T-helper 1 cell treated with Interleukin-12 subunit alpha and Interleukin-12 subunit beta and Interleukin-4 antibody, amounts not matched to agents 30 μg/mL and 1 μg/mL, for 36 hours (primary cell): Measurements from ENCODE around the gene RRM2.
A peak's percentile ranks its signal among the peaks of the same experiment; 100 is the strongest.
"Not testable (repeated sequence)": the region's sequence is repeated elsewhere in the genome, so short reads cannot be mapped to it uniquely, and the experiment has no call there.

Experiments used
- H3K27ac Mint-ChIP-seq: one replicate; pipeline ENCODE4 v1.8.0; 2021; ENCODE audit warnings: mild to moderate bottlenecking, mixed read lengths
- H3K27me3 Mint-ChIP-seq: one replicate; pipeline ENCODE4 v1.8.0; 2021; ENCODE audit warnings: low read depth, mixed read lengths
- H3K36me3 Mint-ChIP-seq: one replicate; pipeline ENCODE4 v1.8.0; 2021; ENCODE audit warnings: low read depth, mixed read lengths
- H3K4me1 Mint-ChIP-seq: one replicate; pipeline ENCODE4 v1.8.0; 2021; ENCODE audit warnings: low read depth, mixed read lengths
- H3K4me3 Mint-ChIP-seq: one replicate; pipeline ENCODE4 v1.8.0; 2021; ENCODE audit warnings: mild to moderate bottlenecking, moderate library complexity, mixed read lengths
- H3K9me3 Mint-ChIP-seq: one replicate; pipeline ENCODE4 v1.8.0; 2021; ENCODE audit warnings: mixed read lengths

RRM2 gene

GRCh38 chr2:10104906-10105305, 17.6 kb upstream of the RRM2 start:
- H3K27ac Mint-ChIP-seq, H3K4me1 Mint-ChIP-seq, H3K36me3 Mint-ChIP-seq, H3K4me3 Mint-ChIP-seq, H3K9me3 Mint-ChIP-seq: not testable (repeated sequence)
- peaks cover 28% of the 10 kb centered on the region for H3K27me3 Mint-ChIP-seq

- Mint-ChIP-seq H3K36me3 (no peaks in the 10 kb centered on the region), H3K27ac (no peak overlapping the region), H3K4me3 (no peak overlapping the region), H3K9me3 (peaks cover 6% of the 10 kb centered on the region), H3K4me1 (no peaks in the 10 kb centered on the region), H3K27me3 (peaks cover 7% of the 10 kb centered on the region)
Measured at GRCh38 chr2:10109311-10109710, 13.2 kb upstream of the RRM2 start.

GRCh38 chr2:10119027-10119325, 3.6 kb upstream of the RRM2 start:
- Mint-ChIP-seq H3K27ac (no peak overlapping the region), H3K4me3 (no peak overlapping the region), H3K36me3 (peaks cover 14% of the 10 kb centered on the region), H3K4me1 (peaks cover 27% of the 10 kb centered on the region), H3K9me3 (no peaks in the 10 kb centered on the region), H3K27me3 (no peaks in the 10 kb centered on the region)

- H3K27ac Mint-ChIP-seq: peak overlapping the region; percentile 100
Measured at GRCh38 chr2:10119601-10120157, 2.9 kb upstream of the RRM2 start.

GRCh38 chr2:10120158-10120876, 2.2 kb upstream of the RRM2 start:
- Mint-ChIP-seq H3K36me3 (peaks cover 25% of the 10 kb centered on the region), H3K4me1 (peaks cover 39% of the 10 kb centered on the region), H3K27ac (peak overlapping the region; percentile 100), H3K27me3 (no peaks in the 10 kb centered on the region), H3K4me3 (peak overlapping the region; percentile 99), H3K9me3 (no peaks in the 10 kb centered on the region)

More at GRCh38 chr2:10119601-10120157, 2.9 kb upstream of the RRM2 start:
- Mint-ChIP-seq H3K4me1 (peaks cover 33% of the 10 kb centered on the region), H3K9me3 (no peaks in the 10 kb centered on the region), H3K4me3 (peak overlapping the region; percentile 99), H3K27me3 (no peaks in the 10 kb centered on the region), H3K36me3 (peaks cover 19% of the 10 kb centered on the region)

GRCh38 chr2:10120877-10121574, 1.5 kb upstream of the RRM2 start:
- Mint-ChIP-seq H3K36me3 (peaks cover 29% of the 10 kb centered on the region), H3K27ac (peak overlapping the region; percentile 92), H3K9me3 (no peaks in the 10 kb centered on the region), H3K4me3 (peak overlapping the region; percentile 99), H3K27me3 (no peaks in the 10 kb centered on the region), H3K4me1 (peaks cover 40% of the 10 kb centered on the region)

GRCh38 chr2:10123281-10123680, 742 bp downstream of the RRM2 start:
- Mint-ChIP-seq H3K36me3 (peaks cover 38% of the 10 kb centered on the region), H3K9me3 (no peaks in the 10 kb centered on the region), H3K4me3 (peak overlapping the region; percentile 91), H3K4me1 (peaks cover 45% of the 10 kb centered on the region), H3K27ac (peak overlapping the region; percentile 90), H3K27me3 (no peaks in the 10 kb centered on the region)

- peaks cover 48% of the 10 kb centered on the region for H3K36me3 Mint-ChIP-seq
- H3K27ac Mint-ChIP-seq: peak overlapping the region; percentile 90
- H3K9me3 Mint-ChIP-seq: no peaks in the 10 kb centered on the region
- H3K27me3 Mint-ChIP-seq: no peaks in the 10 kb centered on the region
- H3K4me3 Mint-ChIP-seq: peak overlapping the region; percentile 91
- H3K4me1 Mint-ChIP-seq: peaks cover 52% of the 10 kb centered on the region
Measured at GRCh38 chr2:10124538-10125045, 2.1 kb downstream of the RRM2 start.

GRCh38 chr2:10125842-10126631, 3.5 kb downstream of the RRM2 start:
- Mint-ChIP-seq H3K4me1 (peaks cover 60% of the 10 kb centered on the region), H3K36me3 (peaks cover 58% of the 10 kb centered on the region), H3K4me3 (peak overlapping the region; percentile 91), H3K27ac (peak overlapping the region; percentile 65), H3K9me3 (no peaks in the 10 kb centered on the region), H3K27me3 (no peaks in the 10 kb centered on the region)

GRCh38 chr2:10126632-10127026, 4.1 kb downstream of the RRM2 start:
- Mint-ChIP-seq H3K4me1 (peaks cover 57% of the 10 kb centered on the region), H3K27me3 (no peaks in the 10 kb centered on the region), H3K4me3 (peak overlapping the region; percentile 38), H3K27ac (peak overlapping the region; percentile 61), H3K9me3 (no peaks in the 10 kb centered on the region), H3K36me3 (peaks cover 55% of the 10 kb centered on the region)

GRCh38 chr2:10128420-10128819, 5.9 kb downstream of the RRM2 start:
- Mint-ChIP-seq H3K27me3 (no peaks in the 10 kb centered on the region), H3K4me3 (peak overlapping the region; percentile 38), H3K4me1 (peaks cover 59% of the 10 kb centered on the region), H3K36me3 (peaks cover 59% of the 10 kb centered on the region), H3K27ac (peak overlapping the region; percentile 75), H3K9me3 (no peaks in the 10 kb centered on the region)

GRCh38 chr2:10129490-10129889, 7.0 kb downstream of the RRM2 start:
- peaks cover 50% of the 10 kb centered on the region for H3K4me1 Mint-ChIP-seq

GRCh38 chr2:10132043-10132575, 9.6 kb downstream of the RRM2 start:
- peak overlapping the region; percentile 42 for H3K27ac Mint-ChIP-seq
- H3K27me3 Mint-ChIP-seq: no peaks in the 10 kb centered on the region
- no peak overlapping the region for H3K4me3 Mint-ChIP-seq
- H3K9me3 Mint-ChIP-seq: no peaks in the 10 kb centered on the region
- peaks cover 49% of the 10 kb centered on the region for H3K36me3 Mint-ChIP-seq
- H3K4me1 Mint-ChIP-seq: peaks cover 32% of the 10 kb centered on the region

More at GRCh38 chr2:10129490-10129889, 7.0 kb downstream of the RRM2 start:
- Mint-ChIP-seq H3K36me3 (peaks cover 51% of the 10 kb centered on the region), H3K27me3 (no peaks in the 10 kb centered on the region), H3K4me3 (no peak overlapping the region), H3K27ac (no peak overlapping the region), H3K9me3 (no peaks in the 10 kb centered on the region)

GRCh38 chr2:10132596-10132995, 10.1 kb downstream of the RRM2 start:
- Mint-ChIP-seq H3K4me3 (no peak overlapping the region), H3K36me3 (peaks cover 50% of the 10 kb centered on the region), H3K27me3 (no peaks in the 10 kb centered on the region), H3K27ac (peak overlapping the region; percentile 42), H3K4me1 (peaks cover 31% of the 10 kb centered on the region), H3K9me3 (no peaks in the 10 kb centered on the region)
